Measurements from ENCODE around the gene MLLT3. TPM values are rescaled to one million over a fixed set of nuclear protein-coding genes. Genes with fewer than 3 reads are reported as not detected.
A peak's percentile ranks its signal among the peaks of the same experiment; 100 is the strongest.

The MLLT3 gene
- total RNA-seq, 2 experiments from 2014 or later = 42.5 to 49.2 TPM

GRCh38 chr9:20540169-20540863 lies 82.0 kb downstream of the MLLT3 start:
- intact Hi-C loops (cut with DNase I, micrococcal nuclease) = no loop called here
- H3K4me3 Mint-ChIP-seq = no peak overlapping the region
- H3K27ac Mint-ChIP-seq = no peak overlapping the region
- no peak for ATAC-seq
- POLR2A ChIA-PET = no interaction called here
- H3K27me3 Mint-ChIP-seq = no peaks in the 10 kb centered on the region
- H3K36me3 Mint-ChIP-seq (ENCODE audit: low read depth) = peaks cover 39% of the 10 kb centered on the region
- CTCF ChIA-PET = no interaction called here
- no peak for DNase-seq
- peaks cover 45% of the 10 kb centered on the region for H3K4me1 Mint-ChIP-seq
- peaks cover 25% of the 10 kb centered on the region for H3K9me3 Mint-ChIP-seq (ENCODE audit: low read depth)

GRCh38 chr9:20538956-20539355 lies 83.3 kb downstream of the MLLT3 start:
- ATAC-seq = no peak
- peaks cover 45% of the 10 kb centered on the region for H3K4me1 Mint-ChIP-seq

GRCh38 chr9:20538092-20538491 lies 84.2 kb downstream of the MLLT3 start:
- ATAC-seq (no peak), DNase-seq (no peak)
- ChIA-PET POLR2A (no interaction called here), CTCF (interaction anchor here (0.6 kb wide), 1 partner anchor 126 kb away, joined by 3 read pairs; no protein-coding TSS in a partner anchor)
- Mint-ChIP-seq H3K4me1 (peaks cover 45% of the 10 kb centered on the region), H3K9me3 (ENCODE audit: low read depth) (peaks cover 25% of the 10 kb centered on the region), H3K36me3 (ENCODE audit: low read depth) (peaks cover 35% of the 10 kb centered on the region), H3K4me3 (no peak overlapping the region), H3K27me3 (no peaks in the 10 kb centered on the region), H3K27ac (no peak overlapping the region)
- intact Hi-C loops (cut with DNase I, micrococcal nuclease) = no loop called here

More at GRCh38 chr9:20538956-20539355, 83.3 kb downstream of the MLLT3 start:
- intact Hi-C loops (cut with DNase I, micrococcal nuclease) = no loop called here
- ChIA-PET POLR2A (no interaction called here), CTCF (no interaction called here)
- Mint-ChIP-seq H3K9me3 (ENCODE audit: low read depth) (peaks cover 25% of the 10 kb centered on the region), H3K36me3 (ENCODE audit: low read depth) (peaks cover 36% of the 10 kb centered on the region), H3K27ac (no peak overlapping the region), H3K4me3 (no peak overlapping the region), H3K27me3 (no peaks in the 10 kb centered on the region)
- no peak for DNase-seq

GRCh38 chr9:20537294-20537693 lies 85.0 kb downstream of the MLLT3 start:
- ChIA-PET CTCF (interaction anchor here (1.4 kb wide), 1 partner anchor 13 kb away, joined by 3 read pairs; no protein-coding TSS in a partner anchor), POLR2A (no interaction called here)
- H3K9me3 Mint-ChIP-seq (ENCODE audit: low read depth) = peaks cover 25% of the 10 kb centered on the region
- intact Hi-C loops (cut with DNase I, micrococcal nuclease) = no loop called here
- no peaks in the 10 kb centered on the region for H3K27me3 Mint-ChIP-seq
- ATAC-seq (no peak), DNase-seq (no peak)
- H3K36me3 Mint-ChIP-seq (ENCODE audit: low read depth) = peaks cover 29% of the 10 kb centered on the region
- H3K4me1 Mint-ChIP-seq = peaks cover 44% of the 10 kb centered on the region
- H3K27ac Mint-ChIP-seq = no peak overlapping the region
- no peak overlapping the region for H3K4me3 Mint-ChIP-seq

GRCh38 chr9:20532584-20532983 lies 89.7 kb downstream of the MLLT3 start:
- POLR2A ChIA-PET = no interaction called here
- no peak overlapping the region for H3K4me3 Mint-ChIP-seq
- H3K4me1 Mint-ChIP-seq = peaks cover 66% of the 10 kb centered on the region
- no peak for ATAC-seq
- H3K9me3 Mint-ChIP-seq (ENCODE audit: low read depth) = no peaks in the 10 kb centered on the region
- peaks cover 6% of the 10 kb centered on the region for H3K36me3 Mint-ChIP-seq (ENCODE audit: low read depth)
- CTCF ChIA-PET = interaction anchor here (0.6 to 1.1 kb wide), 2 partner anchors 58 to 84 kb away, joined by 3 read pairs; no protein-coding TSS in a partner anchor
- intact Hi-C loops (cut with DNase I, micrococcal nuclease) = no loop called here
- no peak for DNase-seq
- H3K27ac Mint-ChIP-seq = no peak overlapping the region
- H3K27me3 Mint-ChIP-seq = no peaks in the 10 kb centered on the region

GRCh38 chr9:20529837-20530236 lies 92.5 kb downstream of the MLLT3 start:
- intact Hi-C loops (cut with DNase I, micrococcal nuclease) = no loop called here

GRCh38 chr9:20528253-20528652 lies 94.0 kb downstream of the MLLT3 start:
- no peak for DNase-seq
- no peaks in the 10 kb centered on the region for H3K9me3 Mint-ChIP-seq (ENCODE audit: low read depth)
- no peak overlapping the region for H3K27ac Mint-ChIP-seq
- H3K4me1 Mint-ChIP-seq = peaks cover 73% of the 10 kb centered on the region
- H3K27me3 Mint-ChIP-seq = no peaks in the 10 kb centered on the region
- CTCF ChIA-PET = interaction anchor here (0.5 to 2.1 kb wide), 3 partner anchors 12 to 252 kb away, joined by 3 to 4 read pairs (median 4); no protein-coding TSS in a partner anchor
- POLR2A ChIA-PET = no interaction called here
- ATAC-seq = no peak
- intact Hi-C loops (cut with DNase I, micrococcal nuclease) = no loop called here
- H3K36me3 Mint-ChIP-seq (ENCODE audit: low read depth) = peaks cover 4% of the 10 kb centered on the region
- H3K4me3 Mint-ChIP-seq = no peak overlapping the region

More at GRCh38 chr9:20529837-20530236, 92.5 kb downstream of the MLLT3 start:
- H3K27me3 Mint-ChIP-seq = no peaks in the 10 kb centered on the region
- peaks cover 70% of the 10 kb centered on the region for H3K4me1 Mint-ChIP-seq
- H3K9me3 Mint-ChIP-seq (ENCODE audit: low read depth) = no peaks in the 10 kb centered on the region
- peaks cover 6% of the 10 kb centered on the region for H3K36me3 Mint-ChIP-seq (ENCODE audit: low read depth)
- no peak for DNase-seq
- H3K27ac Mint-ChIP-seq = no peak overlapping the region
- CTCF ChIA-PET = no interaction called here
- POLR2A ChIA-PET = no interaction called here
- H3K4me3 Mint-ChIP-seq = no peak overlapping the region
- no peak for ATAC-seq

- no peaks in the 10 kb centered on the region for H3K9me3 Mint-ChIP-seq (ENCODE audit: low read depth)
- ChIA-PET POLR2A (no interaction called here), CTCF (interaction anchor here (0.6 to 2.1 kb wide), 4 partner anchors 10 to 95 kb away, joined by 3 to 4 read pairs (median 4); no protein-coding TSS in a partner anchor)
- H3K27ac Mint-ChIP-seq = no peak overlapping the region
- H3K4me1 Mint-ChIP-seq = peaks cover 79% of the 10 kb centered on the region
- H3K4me3 Mint-ChIP-seq = no peak overlapping the region
- ATAC-seq (peak; percentile 75), DNase-seq (no peak)
- H3K36me3 Mint-ChIP-seq (ENCODE audit: low read depth) = peaks cover 7% of the 10 kb centered on the region
- H3K27me3 Mint-ChIP-seq = no peaks in the 10 kb centered on the region
- intact Hi-C loops (cut with DNase I, micrococcal nuclease) = no loop called here
Observed at GRCh38 chr9:20526500-20527319, 95.6 kb downstream of the MLLT3 start.

- CTCF ChIA-PET = interaction anchor here (0.6 to 1.2 kb wide), 5 partner anchors 8 to 109 kb away, joined by 3 to 4 read pairs (median 3); no protein-coding TSS in a partner anchor
- Mint-ChIP-seq H3K36me3 (ENCODE audit: low read depth) (peaks cover 6% of the 10 kb centered on the region), H3K27ac (no peak overlapping the region), H3K4me1 (peaks cover 78% of the 10 kb centered on the region), H3K9me3 (ENCODE audit: low read depth) (no peaks in the 10 kb centered on the region), H3K4me3 (no peak overlapping the region), H3K27me3 (no peaks in the 10 kb centered on the region)
- DNase-seq = peak; percentile 40
- no peak for ATAC-seq
- intact Hi-C loops (cut with DNase I, micrococcal nuclease) = no loop called here
- POLR2A ChIA-PET = no interaction called here
Observed at GRCh38 chr9:20524776-20525175, 97.5 kb downstream of the MLLT3 start.

GRCh38 chr9:20518737-20519136 lies 103.6 kb downstream of the MLLT3 start:
- Mint-ChIP-seq H3K9me3 (ENCODE audit: low read depth) (no peaks in the 10 kb centered on the region), H3K4me1 (peaks cover 64% of the 10 kb centered on the region), H3K4me3 (no peak overlapping the region)

GRCh38 chr9:20513126-20513913 lies 109.0 kb downstream of the MLLT3 start:
- Mint-ChIP-seq H3K4me1 (peaks cover 66% of the 10 kb centered on the region), H3K27me3 (no peaks in the 10 kb centered on the region), H3K36me3 (ENCODE audit: low read depth) (peaks cover 9% of the 10 kb centered on the region), H3K9me3 (ENCODE audit: low read depth) (no peaks in the 10 kb centered on the region), H3K4me3 (no peak overlapping the region), H3K27ac (peak overlapping the region; percentile 65)
- POLR2A ChIA-PET = no interaction called here
- ATAC-seq (no peak), DNase-seq (no peak)
- CTCF ChIA-PET = interaction anchor here (0.7 kb wide), 1 partner anchor 142 kb away, joined by 3 read pairs; no protein-coding TSS in a partner anchor
- intact Hi-C loops (cut with DNase I, micrococcal nuclease) = no loop called here

More at GRCh38 chr9:20518737-20519136, 103.6 kb downstream of the MLLT3 start:
- intact Hi-C loops (cut with DNase I, micrococcal nuclease) = no loop called here
- DNase-seq (no peak), ATAC-seq (no peak)
- Mint-ChIP-seq H3K27ac (no peak overlapping the region), H3K36me3 (ENCODE audit: low read depth) (peaks cover 10% of the 10 kb centered on the region), H3K27me3 (no peaks in the 10 kb centered on the region)
- CTCF ChIA-PET = no interaction called here
- POLR2A ChIA-PET = no interaction called here

Data from activated CD4-positive, alpha-beta T cell treated with anti-CD3 and anti-CD28 coated beads for 36 hours (primary cell).